A673 (cell line): Measurements from ENCODE around the gene TRIP12. TPM values are rescaled to one million over a fixed set of nuclear protein-coding genes. Genes with fewer than 3 reads are reported as not detected.

Experiments
- BruUV-seq: library from RNA; stranded (reverse); fragments of 400-500 nt; replicated peaks from 2 replicates; lab custom pipeline; 2021; lab: Mats Ljungman, UMichigan
- CTCF ChIA-PET: fragments of 300-600 bp; sonication (Branson Sonifier 250); formaldehyde crosslinking; loops from one replicate; lab custom pipeline; 2022; ENCODE audit warnings: antibody characterized with exemption; lab: Charles Lee
- POLR2A ChIA-PET: fragments of 300-600 bp; sonication (Branson Sonifier 250); formaldehyde crosslinking; loops from one replicate; lab custom pipeline; 2022; ENCODE audit warnings: antibody characterized with exemption; ENCODE audit not compliant: low non-redundant PET; lab: Charles Lee
- DNase-seq: peaks from one replicate; pipeline ENCODE4 v3.0.0-alpha.2; 2015; ENCODE audit warnings: low spot score
- H3K27ac ChIP-seq: fragments of 200-600 bp; sonication (generic); 2 replicates; pipeline ENCODE4 v1.5.1; 2016; ENCODE audit warnings: mixed run types, low read depth, mild to moderate bottlenecking, mixed read lengths, antibody characterized with exemption, low read length; ENCODE audit not compliant: poor library complexity, severe bottlenecking
- H3K27me3 ChIP-seq: fragments of 200-600 bp; sonication (generic); replicated peaks from 2 replicates; pipeline ENCODE4 v1.6.1; 2017; ENCODE audit warnings: mixed run types, low read depth, mild to moderate bottlenecking, mixed read lengths, antibody characterized with exemption, low read length; ENCODE audit not compliant: insufficient read depth, poor library complexity
- H3K36me3 ChIP-seq: fragments of 200-600 bp; sonication (generic); 2 replicates; pipeline ENCODE4 v1.6.1; 2016; ENCODE audit warnings: mixed run types, mild to moderate bottlenecking, mixed read lengths, antibody characterized with exemption, low read length; ENCODE audit not compliant: insufficient read depth, poor library complexity, severe bottlenecking
- H3K4me1 ChIP-seq: fragments of 200-600 bp; sonication (generic); 2 replicates; pipeline ENCODE4 v1.6.1; 2017; ENCODE audit warnings: mixed run types, mild to moderate bottlenecking, mixed read lengths, antibody characterized with exemption, low read length; ENCODE audit not compliant: insufficient read depth, poor library complexity, severe bottlenecking
- H3K4me3 ChIP-seq: fragments of 200-600 bp; sonication (generic); 2 replicates; pipeline ENCODE4 v1.5.1; 2016; ENCODE audit warnings: low read depth, mixed run types, mild to moderate bottlenecking, mixed read lengths, low read length; ENCODE audit not compliant: poor library complexity, severe bottlenecking
- H3K9me3 ChIP-seq: fragments of 200-600 bp; sonication (generic); 2 replicates; pipeline ENCODE4 v1.6.1; 2016; ENCODE audit warnings: mixed run types, low read depth, mild to moderate bottlenecking, mixed read lengths, antibody characterized with exemption, low read length; ENCODE audit not compliant: poor library complexity, severe bottlenecking
- CTCF ChIP-seq: fragments of 300-800, 200-600 bp; sonication (generic); conservative IDR thresholded peaks from 2 replicates; pipeline ENCODE4 v1.5.1; 2017; ENCODE audit warnings: low read depth, mild to moderate bottlenecking, antibody characterized with exemption, low read length, moderate library complexity, mixed read lengths
- EZH2 ChIP-seq: fragments of 200-600 bp; sonication (generic); IDR thresholded peaks from 2 replicates; pipeline ENCODE4 v1.6.1; 2017; ENCODE audit warnings: borderline replicate concordance, low read depth, mild to moderate bottlenecking, mixed read lengths, antibody characterized with exemption, low read length; ENCODE audit not compliant: poor library complexity, severe bottlenecking
- intact Hi-C: fragments of 100-400 bp; cut with micrococcal nuclease; formaldehyde crosslinking; loops from one replicate; pipeline ENCODE4 v1.10.0; 2022; ENCODE audit not compliant: unreplicated experiment
- total RNA-seq: library from RNA; stranded (reverse); gene quantifications from 2 replicates; pipeline ENCODE4 v1.2.3, GENCODE V29; 2021

TRIP12 gene
- total RNA-seq, 1 experiment from 2014 or later: 300 TPM

- intact Hi-C loops: loop anchor here (5.0 to 10.0 kb wide), 3 partner anchors 283 to 1018 kb away; no protein-coding TSS in a partner anchor
- Histone ChIP-seq H3K36me3 (no peaks in the 10 kb centered on the region), H3K4me3 (peak overlapping the region; percentile 56), H3K27ac (no peak overlapping the region), H3K9me3 (no peaks in the 10 kb centered on the region), H3K4me1 (peaks cover 8% of the 10 kb centered on the region), H3K27me3 (peaks cover 20% of the 10 kb centered on the region)
- no TSS peak for BruUV-seq
- peak; percentile 55 for DNase-seq
- TF ChIP-seq CTCF: no peak
- no peak for TF ChIP-seq EZH2
- CTCF ChIA-PET: interaction anchor here (0.6 kb wide), 1 partner anchor 200 kb away, joined by 3 read pairs; no protein-coding TSS in a partner anchor
- POLR2A ChIA-PET: no interaction called here
Measured at GRCh38 chr2:229714736-229715541, 206.9 kb downstream of the TRIP12 start.

GRCh38 chr2:229714080-229714735 lies 207.6 kb downstream of the TRIP12 start, which contains the start of gene DNER:
Gene DNER (minus strand): TSS chr2:229714555. CDS start chr2:229714423, 132 bp downstream.
- peaks cover 8% of the 10 kb centered on the region for H3K4me1 ChIP-seq
- ChIA-PET CTCF (interaction anchor here (0.6 kb wide), 1 partner anchor 200 kb away, joined by 3 read pairs; no protein-coding TSS in a partner anchor), POLR2A (no interaction called here)
- intact Hi-C loops: loop anchor here (10.0 kb wide), 1 partner anchor 579 kb away; no protein-coding TSS in a partner anchor
- DNase-seq: peak; percentile 69
- no peaks in the 10 kb centered on the region for H3K36me3 ChIP-seq
- H3K9me3 ChIP-seq: no peaks in the 10 kb centered on the region
- BruUV-seq: no TSS peak
- peaks cover 22% of the 10 kb centered on the region for H3K27me3 ChIP-seq
- H3K27ac ChIP-seq: no peak within 1 kb of the TSS
- TF ChIP-seq EZH2: peak; percentile 60
- no peak for TF ChIP-seq CTCF
- peak within 1 kb of the TSS; percentile 56 for H3K4me3 ChIP-seq

Other genes with a start within 250 kb of the TRIP12 start
- 8.4 and 9.2 TPM in 2 replicates for gene DNER, start 207.5 kb downstream of the TRIP12 start, total RNA-seq
- 3.1 and 5.0 TPM in 2 replicates for gene FBXO36, start 494 bp upstream of the TRIP12 start, total RNA-seq
- 2.2 and 3.0 TPM in 2 replicates for gene SLC16A14, start 146.9 kb upstream of the TRIP12 start, total RNA-seq